Common myeloid progenitor, CD34-positive (primary cell): ENCODE measurements around the gene SEC14L2.

Experiments
- CTCF ChIA-PET: fragments of 350-600 bp; sonication (Branson Sonifier 250); formaldehyde crosslinking; loops from one replicate; lab custom pipeline; 2021; ENCODE audit warnings: antibody characterized with exemption; lab: Charles Lee
- POLR2A ChIA-PET: fragments of 350-600 bp; sonication (Branson Sonifier 250); formaldehyde crosslinking; loops from one replicate; lab custom pipeline; 2021; ENCODE audit warnings: antibody characterized with exemption; lab: Charles Lee
- DNase-seq, 3 donors: peaks; one replicate each; pipeline versions ENCODE4 v3.0.0 to v3.0.0-alpha.2; 2013
- H3K27ac ChIP-seq, 2 experiments: 1 replicate in 1 of 2; 2 replicates in 1 of 2; pipeline ENCODE4 v1.7.0; 2013; ENCODE audit warnings: inconsistent platforms in 2 of 2, low read length in 2 of 2, mild to moderate bottlenecking in 2 of 2, low read depth in 1 of 2, moderate library complexity in 1 of 2; ENCODE audit not compliant: severe bottlenecking in 2 of 2, insufficient read depth in 1 of 2, poor library complexity in 1 of 2
- H3K27me3 ChIP-seq, 5 experiments: replicated peaks in 2 of 5; 1 replicate in 3 of 5; 2 replicates in 2 of 5; pipeline versions ENCODE4 v1.6.1 to v1.7.0; 2013; ENCODE audit warnings: low read length in 4 of 5, mild to moderate bottlenecking in 2 of 5, moderate library complexity in 2 of 5, inconsistent platforms in 1 of 5; ENCODE audit not compliant: insufficient read depth in 5 of 5, control insufficient read depth in 4 of 5
- H3K36me3 ChIP-seq, 4 experiments: 1 replicate in 2 of 4; 2 replicates in 2 of 4; pipeline versions ENCODE4 v1.6.1 to v1.7.0; 2013; ENCODE audit warnings: low read length in 3 of 4, control low read depth in 1 of 4, mild to moderate bottlenecking in 1 of 4; ENCODE audit not compliant: control insufficient read depth in 4 of 4, insufficient read depth in 4 of 4
- H3K4me1 ChIP-seq, 4 experiments: 1 replicate in 3 of 4; 2 replicates in 1 of 4; pipeline versions ENCODE4 v1.6.1 to v1.7.1; 2013; ENCODE audit warnings: low read length in 3 of 4, mild to moderate bottlenecking in 3 of 4, control low read depth in 1 of 4, inconsistent platforms in 1 of 4, moderate library complexity in 1 of 4; ENCODE audit not compliant: control insufficient read depth in 4 of 4, insufficient read depth in 4 of 4; ENCODE audit errors: control extremely low read depth in 1 of 4
- H3K4me3 ChIP-seq, 7 experiments: 1 replicate in 4 of 7; 2 replicates in 3 of 7; pipeline versions ENCODE4 v1.5.1 to v1.7.0; 2013; ENCODE audit warnings: mild to moderate bottlenecking in 7 of 7, low read length in 6 of 7, moderate library complexity in 6 of 7, inconsistent platforms in 2 of 7, low read depth in 2 of 7, control low read depth in 1 of 7; ENCODE audit not compliant: insufficient read depth in 4 of 7, control insufficient read depth in 1 of 7; ENCODE audit errors: extremely low read depth in 1 of 7
- H3K9me3 ChIP-seq, 5 experiments: 1 replicate in 4 of 5; 2 replicates in 1 of 5; pipeline versions ENCODE4 v1.6.1 to v1.7.1; 2013; ENCODE audit warnings: low read length in 4 of 5, mild to moderate bottlenecking in 2 of 5, inconsistent platforms in 1 of 5, low read depth in 1 of 5, moderate library complexity in 1 of 5; ENCODE audit not compliant: control insufficient read depth in 4 of 5, insufficient read depth in 2 of 5; ENCODE audit errors: control extremely low read depth in 1 of 5
- WGBS: methylation state at CpG from one replicate; pipeline ENCODE4 v1.1.5; 2013; ENCODE audit not compliant: insufficient coverage; 5-methylcytosine and 5-hydroxymethylcytosine counted together

Gene SEC14L2

DNA sequence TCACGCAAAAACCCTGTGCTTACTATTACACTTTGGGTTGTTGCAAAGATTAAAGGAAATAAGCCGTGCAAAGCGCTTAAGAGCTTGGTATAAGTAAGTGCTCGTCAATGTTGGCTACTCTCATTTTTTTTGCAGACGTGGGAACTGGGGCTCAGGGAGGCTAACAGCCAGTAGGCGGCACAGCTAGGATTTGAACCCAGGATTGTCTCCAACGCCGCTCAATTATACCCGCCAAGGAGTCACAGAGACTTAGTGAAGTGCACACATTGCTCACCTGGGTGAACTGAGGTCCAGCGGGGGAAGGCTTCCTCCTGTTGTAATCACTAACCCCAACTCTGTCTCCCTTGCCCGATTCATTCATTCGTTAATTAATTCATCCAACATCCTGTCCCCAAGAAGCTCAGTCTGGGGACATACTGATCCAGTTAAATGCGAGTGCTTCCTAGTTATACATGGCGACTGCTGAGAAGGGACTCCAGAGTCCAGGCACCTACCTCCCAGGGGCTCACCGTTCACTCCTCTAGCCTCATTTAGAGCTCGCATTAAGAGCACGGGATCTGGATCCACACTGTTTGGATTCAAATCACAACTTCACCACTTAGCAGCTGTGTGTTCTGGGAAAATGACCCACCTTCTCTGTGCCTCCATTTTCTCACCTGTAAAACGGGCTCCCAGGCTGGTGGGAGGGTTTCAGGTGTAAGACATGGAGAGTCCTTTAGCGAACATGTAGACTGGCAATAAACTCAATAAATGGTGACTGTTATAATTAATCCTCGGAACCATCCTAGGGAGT is 27.9 kb downstream of the SEC14L2 start:
- ChIA-PET CTCF (interaction anchor here (0.9 to 6.8 kb wide), 10 partner anchors 9 to 139 kb away, joined by 3 to 42 read pairs (median 4); no protein-coding TSS in a partner anchor), POLR2A (no interaction called here)
- H3K27me3 ChIP-seq: no peaks in the 10 kb centered on the region
- peak overlapping the region in 6 of 7 experiments; percentile 62 to 85 (median 77) for H3K4me3 ChIP-seq
- peak overlapping the region in 1 of 2 experiments; percentile 88 for H3K27ac ChIP-seq
- peaks cover 9 to 44% (median 41%) of the 10 kb centered on the region in 4 experiments for H3K4me1 ChIP-seq
- DNase-seq: no peak
- no peaks in the 10 kb centered on the region for H3K9me3 ChIP-seq
- 57% methylated on average over 17 of the region's 20 CpGs for WGBS
- H3K36me3 ChIP-seq: peaks cover 0 to 35% (median 1%) of the 10 kb centered on the region in 4 experiments

DNA sequence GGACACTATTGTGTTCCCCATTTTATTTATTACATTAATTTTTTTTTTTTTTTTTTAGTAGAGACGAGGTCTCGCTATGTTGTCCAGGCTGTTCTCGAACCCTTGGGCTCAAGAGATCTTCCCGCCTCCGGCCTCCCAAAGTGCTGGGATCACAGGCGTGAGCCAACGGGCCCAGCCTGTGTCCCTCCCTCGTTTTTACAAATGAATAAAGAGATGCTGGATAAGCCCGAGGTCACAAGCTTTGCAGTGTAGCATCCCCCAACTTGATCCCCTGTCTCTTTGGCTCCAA is 28.5 kb downstream of the SEC14L2 start:
- DNase-seq: no peak
- Histone ChIP-seq H3K36me3 (peaks cover 0 to 35% (median 1%) of the 10 kb centered on the region in 4 experiments), H3K27ac (peak overlapping the region in 1 of 2 experiments; percentile 10), H3K4me3 (peak overlapping the region; percentile 33 to 78 (median 75)), H3K9me3 (no peaks in the 10 kb centered on the region), H3K27me3 (no peaks in the 10 kb centered on the region), H3K4me1 (peaks cover 9 to 44% (median 41%) of the 10 kb centered on the region in 4 experiments)
- ChIA-PET POLR2A (no interaction called here), CTCF (interaction anchor here (0.9 to 6.8 kb wide), 4 partner anchors 9 to 60 kb away, joined by 3 to 42 read pairs (median 6); no protein-coding TSS in a partner anchor)
- 38% methylated on average over 8 of the region's 9 CpGs for WGBS

DNA sequence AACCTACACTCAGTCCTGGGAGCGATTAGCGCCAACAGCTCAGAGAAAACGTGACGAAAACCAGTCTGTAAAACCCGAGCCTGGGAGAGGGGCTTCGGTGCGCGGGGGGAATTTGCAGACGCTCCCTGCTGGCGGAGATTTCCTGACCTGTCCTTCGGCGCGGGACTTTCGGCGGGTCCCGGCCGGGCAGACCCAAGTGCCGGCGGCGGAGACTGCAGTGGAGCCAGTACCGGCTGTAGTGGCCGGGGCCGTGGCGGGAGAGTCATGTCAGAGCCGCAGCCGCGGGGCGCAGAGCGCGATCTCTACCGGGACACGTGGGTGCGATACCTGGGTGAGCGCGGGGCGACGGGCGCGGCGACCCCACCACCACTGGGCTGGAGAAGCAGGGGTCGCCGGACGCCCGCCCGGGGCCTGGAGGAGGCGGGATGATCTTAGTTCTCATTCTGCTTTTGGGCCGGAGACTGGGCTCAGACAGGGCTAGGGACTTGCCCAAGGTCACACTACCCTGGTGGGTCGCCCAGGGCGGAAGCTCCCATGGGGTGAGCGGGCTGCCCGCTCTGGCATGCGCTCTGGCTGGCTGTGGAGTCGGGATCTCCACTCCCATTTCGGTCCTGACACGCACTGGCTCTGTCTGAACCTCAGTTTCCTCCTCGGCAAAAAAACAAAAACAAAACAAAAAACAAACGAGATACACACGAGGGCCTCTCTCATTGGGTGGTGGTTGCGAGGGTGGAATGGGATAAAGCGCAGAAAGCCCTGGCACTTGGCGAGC is 29.0 kb downstream of the SEC14L2 start, which contains the start of gene MTFP1:
MTFP1 (plus strand) TSS at position 153 of the 772 bp plus-strand sequence; CDS start at position 265, 112 bp downstream.
- Histone ChIP-seq H3K9me3 (no peaks in the 10 kb centered on the region), H3K27me3 (no peaks in the 10 kb centered on the region), H3K4me3 (peak within 1 kb of the TSS; percentile 33 to 85 (median 75)), H3K4me1 (peaks cover 9 to 44% (median 41%) of the 10 kb centered on the region in 4 experiments), H3K36me3 (peaks cover 0 to 31% (median 1%) of the 10 kb centered on the region in 4 experiments), H3K27ac (peak within 1 kb of the TSS in 1 of 2 experiments; percentile 10)
- 3% methylated on average over 51 of the region's 61 CpGs for WGBS
- DNase-seq: peak; percentile 44 to 59 (median 51)
- CTCF ChIA-PET: interaction anchor here (0.9 to 6.8 kb wide), 5 partner anchors 8 to 277 kb away, joined by 3 to 42 read pairs (median 6); no protein-coding TSS in a partner anchor
- POLR2A ChIA-PET: no interaction called here

DNA sequence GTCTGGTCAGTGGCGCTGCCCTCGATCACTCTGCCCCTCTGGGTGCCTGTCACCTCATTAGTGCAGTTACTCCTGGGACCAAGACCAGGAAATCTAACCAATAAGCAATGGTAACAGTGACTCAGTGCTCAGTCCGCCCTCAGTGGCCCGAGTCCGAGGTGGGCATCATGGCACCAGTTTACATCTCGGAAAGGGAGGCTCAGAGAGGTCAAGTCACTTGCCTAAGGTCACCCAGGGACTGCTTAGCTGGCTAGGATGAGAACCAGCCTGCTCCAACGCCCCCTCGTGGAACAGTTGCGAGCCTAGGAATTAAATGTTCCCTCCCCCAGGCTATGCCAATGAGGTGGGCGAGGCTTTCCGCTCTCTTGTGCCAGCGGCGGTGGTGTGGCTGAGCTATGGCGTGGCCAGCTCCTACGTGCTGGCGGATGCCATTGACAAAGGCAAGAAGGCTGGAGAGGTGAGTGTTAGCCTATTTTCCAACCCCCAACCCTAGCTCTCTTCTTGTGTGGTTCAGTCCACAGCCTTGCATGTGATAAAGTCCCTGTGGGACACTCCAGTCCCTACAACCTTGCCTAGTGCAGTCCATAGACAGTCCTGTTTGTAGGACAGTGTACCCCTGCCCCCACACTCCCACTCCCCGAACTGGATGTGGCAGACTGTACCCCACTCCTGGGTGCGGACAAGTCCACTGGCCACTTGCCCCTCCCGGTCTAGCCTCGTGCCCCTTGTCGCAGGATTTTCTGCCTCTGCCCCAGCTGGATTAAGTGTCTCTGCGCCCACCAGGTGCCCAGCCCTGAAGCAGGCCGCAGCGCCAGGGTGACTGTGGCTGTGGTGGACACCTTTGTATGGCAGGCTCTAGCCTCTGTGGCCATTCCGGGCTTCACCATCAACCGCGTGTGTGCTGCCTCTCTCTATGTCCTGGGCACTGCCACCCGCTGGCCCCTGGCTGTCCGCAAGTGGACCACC is 29.9 kb downstream of the SEC14L2 start:
- Histone ChIP-seq H3K4me1 (peaks cover 9 to 44% (median 41%) of the 10 kb centered on the region in 4 experiments), H3K4me3 (peak overlapping the region in 6 of 7 experiments; percentile 25 to 78 (median 75)), H3K36me3 (peaks cover 0 to 31% (median 1%) of the 10 kb centered on the region in 4 experiments), H3K27me3 (no peaks in the 10 kb centered on the region), H3K9me3 (no peaks in the 10 kb centered on the region), H3K27ac (no peak overlapping the region)
- WGBS: 92% methylated on average over 17 of the region's 29 CpGs
- CTCF ChIA-PET: interaction anchor here (0.8 to 6.8 kb wide), 6 partner anchors 10 to 276 kb away, joined by 3 to 42 read pairs (median 5); no protein-coding TSS in a partner anchor
- POLR2A ChIA-PET: no interaction called here
- peak; percentile 81 to 90 (median 88) for DNase-seq

DNA sequence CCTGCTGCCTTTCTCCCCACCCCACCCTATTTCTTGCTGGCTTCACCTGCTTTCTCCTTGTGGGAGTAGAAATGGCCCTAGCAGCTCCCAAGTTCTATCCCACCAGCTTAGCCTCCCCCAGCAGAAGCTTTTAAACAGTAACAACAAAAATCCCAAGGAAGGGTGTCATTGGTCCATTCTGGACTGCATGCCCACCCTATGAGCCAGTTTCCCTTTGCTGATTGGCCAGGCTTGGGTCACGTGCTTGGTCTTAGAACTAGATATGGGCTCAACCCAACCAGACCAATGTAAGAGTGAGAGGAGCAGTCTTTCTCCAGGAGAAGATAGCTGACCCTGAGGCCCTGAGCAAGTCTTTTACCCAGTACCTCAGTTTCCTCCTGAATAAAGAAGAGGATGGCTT is 31.1 kb downstream of the SEC14L2 start:
- peak in 1 of 3 donors; percentile 5 for DNase-seq
- peaks cover 0 to 31% (median 1%) of the 10 kb centered on the region in 4 experiments for H3K36me3 ChIP-seq
- H3K9me3 ChIP-seq: no peaks in the 10 kb centered on the region
- H3K27me3 ChIP-seq: no peaks in the 10 kb centered on the region
- no peak overlapping the region for H3K27ac ChIP-seq
- ChIA-PET CTCF (interaction anchor here (0.7 to 2.5 kb wide), 3 partner anchors 9 to 140 kb away, joined by 3 to 14 read pairs (median 3); no protein-coding TSS in a partner anchor), POLR2A (no interaction called here)
- WGBS: 90% methylated on average over 1 of the region's 1 CpG
- H3K4me1 ChIP-seq: peaks cover 9 to 36% (median 33%) of the 10 kb centered on the region in 4 experiments
- H3K4me3 ChIP-seq: no peak overlapping the region

DNA sequence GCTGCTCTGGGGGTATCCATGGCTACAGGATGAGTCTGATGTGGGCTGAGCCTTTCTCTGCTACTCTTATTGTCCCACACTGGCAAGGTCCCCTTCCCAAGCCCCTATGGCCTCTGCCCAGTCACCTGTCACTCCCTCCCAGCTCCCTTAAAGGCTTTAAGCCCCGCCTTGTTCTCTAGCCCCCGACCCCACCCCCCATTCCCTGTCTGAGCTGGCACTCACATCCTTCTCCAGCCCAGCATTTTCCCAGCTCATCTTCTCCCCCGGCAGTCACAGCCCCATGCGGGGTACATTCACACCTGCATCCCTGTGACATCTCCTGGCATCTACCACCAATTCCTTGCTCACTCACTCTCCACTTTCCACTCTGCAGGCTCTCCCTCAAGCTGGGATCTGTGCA is 33.1 kb downstream of the SEC14L2 start:
- 83% methylated on average over 4 of the region's 4 CpGs for WGBS
- Histone ChIP-seq H3K27ac (no peak overlapping the region), H3K4me3 (no peak overlapping the region), H3K36me3 (peaks cover 0 to 31% (median 1%) of the 10 kb centered on the region in 4 experiments), H3K4me1 (peaks cover 2 to 20% (median 17%) of the 10 kb centered on the region in 4 experiments), H3K27me3 (no peaks in the 10 kb centered on the region), H3K9me3 (no peaks in the 10 kb centered on the region)
- no peak for DNase-seq
- ChIA-PET POLR2A (no interaction called here), CTCF (no interaction called here)
